RWPE2 (cell line): ENCODE measurements around the gene CEMP1.
A peak's percentile ranks its signal among the peaks of the same experiment; 100 is the strongest.

Source experiments
- ATAC-seq: fragments of 200-7000 bp; cut with Tn5 transposase; 3 replicates; pipeline ENCODE4 v1.9.1; 2021; ENCODE audit warnings: low read depth
- DNase-seq: peaks from one replicate; pipeline ENCODE4 v3.0.0-alpha.2; 2020; ENCODE audit warnings: low spot score
- H3K27ac ChIP-seq: fragments of 450-650 bp; 2 replicates; pipeline ENCODE4 v1.5.1; 2017; ENCODE audit warnings: mild to moderate bottlenecking; ENCODE audit not compliant: poor library complexity, severe bottlenecking
- H3K27me3 ChIP-seq: fragments of 250-450 bp; sonication (Bioruptor Pico); 2 replicates; pipeline ENCODE4 v1.5.1; 2021; ENCODE audit warnings: mild to moderate bottlenecking, moderate library complexity; ENCODE audit not compliant: insufficient read depth, poor library complexity, severe bottlenecking
- H3K36me3 ChIP-seq: fragments of 250-450 bp; sonication (Bioruptor Pico); 2 replicates; pipeline ENCODE4 v1.5.1; 2020; ENCODE audit warnings: low read depth, mild to moderate bottlenecking, moderate library complexity
- H3K4me1 ChIP-seq: fragments of 250-450 bp; sonication (Bioruptor Pico); 2 replicates; pipeline ENCODE4 v1.5.1; 2021; ENCODE audit warnings: mild to moderate bottlenecking, moderate library complexity; ENCODE audit not compliant: insufficient read depth, poor library complexity, severe bottlenecking
- H3K4me3 ChIP-seq: fragments of 250-450 bp; sonication (Bioruptor Pico); 2 replicates; pipeline ENCODE4 v1.5.1; 2021; ENCODE audit warnings: mild to moderate bottlenecking, moderate library complexity; ENCODE audit not compliant: severe bottlenecking
- H3K9me3 ChIP-seq: fragments of 250-450 bp; sonication (Bioruptor Pico); 2 replicates; pipeline ENCODE4 v1.5.1; 2021; ENCODE audit warnings: mild to moderate bottlenecking, moderate library complexity; ENCODE audit not compliant: severe bottlenecking
- TF ChIP-seq, protein P1 (sequence below): fragments of 450-650 bp; IDR thresholded peaks from one replicate; pipeline ENCODE4 v1.5.1; 2017; ENCODE audit warnings: mild to moderate bottlenecking, moderate library complexity; ENCODE audit not compliant: poor library complexity, severe bottlenecking

CEMP1 gene

DNA sequence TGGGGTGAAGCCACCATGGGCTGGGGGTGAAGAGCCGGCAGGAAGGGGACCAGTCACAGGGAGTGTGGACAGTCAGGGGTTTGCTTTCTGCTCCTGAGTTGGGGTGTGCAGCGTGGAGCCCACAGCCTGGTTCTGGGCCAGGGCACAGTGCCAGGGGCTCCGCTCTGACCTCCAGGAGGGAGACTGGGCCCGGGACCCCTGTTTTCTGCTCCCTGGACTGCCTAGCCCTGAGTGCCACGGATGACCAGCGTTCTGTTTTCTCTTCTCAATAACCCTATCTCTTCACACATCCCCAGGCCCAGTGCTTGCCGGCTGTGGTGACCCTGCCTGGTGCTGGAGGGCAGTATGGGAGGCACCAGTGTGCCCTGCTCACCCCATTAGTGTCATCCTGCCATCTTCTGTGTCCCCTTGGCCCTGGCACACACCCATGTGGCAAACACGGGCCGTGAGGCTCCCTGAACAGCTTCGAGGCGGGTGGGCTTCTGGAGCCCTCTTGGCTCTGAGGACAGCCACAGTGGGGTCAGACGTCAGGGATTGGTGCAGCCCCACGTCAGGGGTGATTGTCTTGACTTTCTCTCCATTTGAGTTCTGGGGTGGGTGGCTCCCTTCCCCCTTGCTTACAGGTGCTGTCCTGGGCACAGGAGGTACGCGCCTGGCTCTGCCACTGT, 1.1 kb downstream of the CEMP1 start:
- Histone ChIP-seq H3K36me3 (peaks cover 2% of the 10 kb centered on the region), H3K4me1 (no peaks in the 10 kb centered on the region), H3K27ac (no peak overlapping the region), H3K9me3 (no peaks in the 10 kb centered on the region), H3K27me3 (no peaks in the 10 kb centered on the region), H3K4me3 (no peak overlapping the region)
- ATAC-seq, result no peak
- DNase-seq, result peak; percentile 64
- TF ChIP-seq, protein P1, sequence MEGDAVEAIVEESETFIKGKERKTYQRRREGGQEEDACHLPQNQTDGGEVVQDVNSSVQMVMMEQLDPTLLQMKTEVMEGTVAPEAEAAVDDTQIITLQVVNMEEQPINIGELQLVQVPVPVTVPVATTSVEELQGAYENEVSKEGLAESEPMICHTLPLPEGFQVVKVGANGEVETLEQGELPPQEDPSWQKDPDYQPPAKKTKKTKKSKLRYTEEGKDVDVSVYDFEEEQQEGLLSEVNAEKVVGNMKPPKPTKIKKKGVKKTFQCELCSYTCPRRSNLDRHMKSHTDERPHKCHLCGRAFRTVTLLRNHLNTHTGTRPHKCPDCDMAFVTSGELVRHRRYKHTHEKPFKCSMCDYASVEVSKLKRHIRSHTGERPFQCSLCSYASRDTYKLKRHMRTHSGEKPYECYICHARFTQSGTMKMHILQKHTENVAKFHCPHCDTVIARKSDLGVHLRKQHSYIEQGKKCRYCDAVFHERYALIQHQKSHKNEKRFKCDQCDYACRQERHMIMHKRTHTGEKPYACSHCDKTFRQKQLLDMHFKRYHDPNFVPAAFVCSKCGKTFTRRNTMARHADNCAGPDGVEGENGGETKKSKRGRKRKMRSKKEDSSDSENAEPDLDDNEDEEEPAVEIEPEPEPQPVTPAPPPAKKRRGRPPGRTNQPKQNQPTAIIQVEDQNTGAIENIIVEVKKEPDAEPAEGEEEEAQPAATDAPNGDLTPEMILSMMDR, result no peak

DNA sequence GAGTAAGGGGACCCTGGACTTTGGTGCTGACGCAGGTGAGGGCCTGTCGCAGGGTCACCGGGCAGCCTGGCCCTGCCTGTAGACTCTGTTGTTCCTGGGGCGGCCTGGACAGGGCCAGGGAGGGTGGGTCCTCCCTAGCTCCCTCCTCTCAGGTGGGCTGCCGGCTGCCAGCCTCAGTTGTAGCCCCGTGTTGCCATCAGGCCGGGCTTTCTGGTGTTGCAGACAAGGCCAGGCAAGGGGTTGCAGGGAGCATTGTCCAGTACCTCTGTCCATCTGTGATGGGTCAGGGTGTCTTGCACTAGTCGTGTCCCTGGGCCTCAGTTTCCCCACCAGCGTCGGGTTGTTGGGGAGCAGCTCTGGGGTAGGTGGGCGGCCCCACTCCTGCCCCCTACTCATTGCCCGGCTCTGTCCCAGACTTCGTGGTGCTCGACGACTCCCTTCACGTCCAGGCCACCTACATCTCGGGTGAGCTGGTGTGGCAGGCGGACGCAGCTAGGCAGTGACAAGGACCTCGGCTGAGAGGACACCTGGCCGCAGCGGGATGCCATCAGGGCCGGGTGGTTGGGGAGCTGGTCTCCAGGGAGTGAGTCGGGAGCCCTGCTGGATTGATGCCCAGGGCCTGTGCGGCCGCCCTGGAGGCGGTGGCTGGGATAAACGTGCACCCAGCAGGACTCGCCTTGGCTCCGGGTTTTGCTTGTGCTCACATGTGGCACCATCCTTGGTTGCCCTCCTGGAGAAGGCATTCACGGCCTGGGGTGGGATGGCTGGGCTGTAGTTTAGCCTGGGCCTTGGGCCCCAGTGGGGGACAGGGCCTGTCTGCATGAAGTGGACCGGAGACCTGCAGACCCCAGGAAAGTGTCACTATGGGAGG, 1.9 kb downstream of the CEMP1 start:
- no peaks in the 10 kb centered on the region for H3K27me3 ChIP-seq
- DNase-seq (peak; percentile 61), ATAC-seq (no peak)
- peaks cover 5% of the 10 kb centered on the region for H3K36me3 ChIP-seq
- no peak overlapping the region for H3K27ac ChIP-seq
- no peak overlapping the region for H3K4me3 ChIP-seq
- H3K9me3 ChIP-seq, result no peaks in the 10 kb centered on the region
- TF ChIP-seq, protein P1, result no peak
- no peaks in the 10 kb centered on the region for H3K4me1 ChIP-seq

DNA sequence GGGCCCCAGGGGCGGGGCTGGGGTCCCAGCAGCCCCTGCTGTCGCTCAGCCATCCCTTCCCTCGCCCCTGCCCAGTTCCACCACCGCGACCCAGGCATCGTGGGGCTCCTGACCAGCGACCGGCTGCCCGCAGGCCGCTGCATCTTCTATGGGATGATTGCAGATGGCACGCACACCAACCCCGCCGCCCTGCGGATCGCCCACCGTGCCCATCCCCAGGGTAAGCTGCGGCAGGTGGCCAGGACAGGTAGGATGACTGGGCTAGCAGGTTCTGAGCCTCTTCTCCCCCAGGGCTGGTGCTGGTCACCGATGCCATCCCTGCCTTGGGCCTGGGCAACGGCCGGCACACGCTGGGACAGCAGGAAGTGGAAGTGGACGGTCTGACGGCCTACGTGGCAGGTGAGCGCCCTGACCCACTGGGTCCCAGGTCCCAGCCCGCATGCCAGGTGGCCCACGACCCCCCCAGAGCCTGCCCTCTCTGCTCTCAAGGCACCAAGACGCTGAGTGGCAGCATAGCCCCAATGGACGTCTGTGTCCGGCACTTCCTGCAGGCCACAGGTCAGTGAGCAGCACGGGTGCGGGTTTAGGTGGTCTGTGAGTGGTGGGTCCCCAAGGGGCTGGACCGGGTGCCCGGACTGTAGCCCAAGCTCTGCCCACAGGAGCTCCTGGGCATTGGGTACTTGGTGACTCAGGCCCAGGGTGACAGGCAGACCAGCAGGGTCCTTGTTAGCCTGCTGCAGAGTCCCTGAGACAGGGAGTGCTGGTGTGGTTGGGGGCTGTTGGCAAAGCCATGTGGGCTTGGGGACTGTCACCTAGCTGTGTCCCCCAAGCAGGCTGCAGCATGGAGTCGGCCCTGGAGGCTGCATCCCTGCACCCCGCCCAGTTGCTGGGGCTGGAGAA, 2.8 kb downstream of the CEMP1 start:
- Histone ChIP-seq H3K27me3 (no peaks in the 10 kb centered on the region), H3K27ac (no peak overlapping the region), H3K9me3 (no peaks in the 10 kb centered on the region), H3K4me3 (no peak overlapping the region), H3K36me3 (peaks cover 13% of the 10 kb centered on the region), H3K4me1 (no peaks in the 10 kb centered on the region)
- ATAC-seq (no peak), DNase-seq (peak; percentile 66)
- TF ChIP-seq, protein P1, result no peak

DNA sequence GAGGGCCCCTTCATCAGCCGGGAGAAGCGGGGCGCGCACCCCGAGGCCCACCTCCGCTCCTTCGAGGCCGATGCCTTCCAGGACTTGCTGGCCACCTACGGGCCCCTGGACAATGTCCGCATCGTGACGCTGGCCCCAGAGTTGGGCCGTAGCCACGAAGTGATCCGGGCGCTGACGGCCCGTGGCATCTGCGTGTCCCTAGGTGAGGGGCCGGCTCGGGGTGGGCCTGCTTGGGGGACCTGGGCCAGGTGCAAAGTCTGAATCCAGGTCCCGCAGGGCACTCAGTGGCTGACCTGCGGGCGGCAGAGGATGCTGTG, 3.5 kb downstream of the CEMP1 start:
- no peak overlapping the region for H3K27ac ChIP-seq
- no peak overlapping the region for H3K4me3 ChIP-seq
- H3K4me1 ChIP-seq, result no peaks in the 10 kb centered on the region
- H3K36me3 ChIP-seq, result peaks cover 18% of the 10 kb centered on the region
- H3K27me3 ChIP-seq, result no peaks in the 10 kb centered on the region
- peak; percentile 65 for DNase-seq
- no peak for ATAC-seq
- TF ChIP-seq, protein P1, result no peak
- H3K9me3 ChIP-seq, result no peaks in the 10 kb centered on the region
